Medulla oblongata (tissue), 1 donor: Measurements from ENCODE around the gene MEF2C.

Experiments
- DNase-seq: peaks from one replicate; pipeline ENCODE4 v3.0.0-alpha.2; 2015; ENCODE audit errors: extremely low spot score

MEF2C gene

DNA sequence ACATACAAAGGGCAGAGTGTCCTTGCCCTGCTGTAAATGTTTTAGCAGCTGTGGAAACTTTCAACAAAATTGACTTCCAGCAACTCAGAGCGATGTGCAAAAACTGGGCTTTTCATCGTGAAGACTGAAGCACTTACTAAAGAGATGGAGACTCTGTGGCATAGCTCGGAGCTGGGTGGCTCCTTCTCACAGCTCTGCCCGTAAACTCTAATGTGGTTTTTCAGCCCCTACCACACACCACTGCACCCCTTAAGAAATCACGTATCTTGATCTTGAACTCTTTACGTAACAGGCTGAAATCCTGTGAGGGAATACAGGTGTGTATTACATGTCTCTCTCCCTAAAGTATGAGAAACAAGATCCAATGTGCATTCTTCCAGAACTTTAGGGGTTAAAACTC lies 124.4 kb downstream of the MEF2C start:
- DNase-seq, result no peak

GRCh38 chr5:88758184-88758583 lies 124.8 kb downstream of the MEF2C start:
- DNase-seq, result no peak

DNA sequence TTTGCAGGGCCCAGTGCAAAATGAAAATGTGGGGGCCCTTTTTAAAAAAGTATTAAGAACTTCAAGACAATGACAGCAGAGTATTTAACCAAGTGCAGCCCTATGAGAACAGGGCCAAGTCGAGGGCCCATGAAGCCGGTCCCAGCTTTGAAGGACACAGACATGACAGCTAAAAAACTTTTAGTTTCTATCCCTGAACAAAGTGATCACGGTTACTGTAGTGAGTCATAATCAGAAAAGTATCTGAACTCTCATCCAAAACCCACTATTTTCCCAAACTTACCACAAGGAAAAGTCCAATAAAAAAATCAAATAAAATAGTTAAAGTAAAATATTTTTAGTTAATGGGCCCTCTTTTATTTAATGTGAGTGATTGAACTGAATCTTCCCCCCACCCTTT lies 126.0 kb downstream of the MEF2C start:
- no peak for DNase-seq

DNA sequence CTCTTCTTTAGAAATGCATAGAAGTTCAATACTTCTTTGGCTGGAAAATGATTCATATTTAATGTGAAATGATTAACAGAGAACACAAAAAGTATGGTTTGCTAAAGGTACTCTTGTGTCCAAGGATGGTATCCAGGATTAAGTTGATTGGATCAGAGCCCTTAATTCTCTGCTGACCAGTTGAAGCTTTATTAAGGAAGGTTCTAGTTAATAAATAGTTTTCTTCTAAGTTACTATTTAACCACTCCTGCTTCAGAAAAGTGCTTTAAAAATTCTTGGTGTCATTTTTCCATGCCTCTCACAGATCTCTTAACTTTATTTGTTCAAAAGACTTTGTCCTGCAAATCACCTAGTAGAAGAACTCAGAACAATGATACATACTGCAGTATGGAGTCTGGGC lies 134.3 kb downstream of the MEF2C start:
- DNase-seq, result no peak

- no peak for DNase-seq
Measured at GRCh38 chr5:88746438-88746882, 136.5 kb downstream of the MEF2C start.

GRCh38 chr5:88745093-88745696 lies 137.8 kb downstream of the MEF2C start:
- no peak for DNase-seq

DNA sequence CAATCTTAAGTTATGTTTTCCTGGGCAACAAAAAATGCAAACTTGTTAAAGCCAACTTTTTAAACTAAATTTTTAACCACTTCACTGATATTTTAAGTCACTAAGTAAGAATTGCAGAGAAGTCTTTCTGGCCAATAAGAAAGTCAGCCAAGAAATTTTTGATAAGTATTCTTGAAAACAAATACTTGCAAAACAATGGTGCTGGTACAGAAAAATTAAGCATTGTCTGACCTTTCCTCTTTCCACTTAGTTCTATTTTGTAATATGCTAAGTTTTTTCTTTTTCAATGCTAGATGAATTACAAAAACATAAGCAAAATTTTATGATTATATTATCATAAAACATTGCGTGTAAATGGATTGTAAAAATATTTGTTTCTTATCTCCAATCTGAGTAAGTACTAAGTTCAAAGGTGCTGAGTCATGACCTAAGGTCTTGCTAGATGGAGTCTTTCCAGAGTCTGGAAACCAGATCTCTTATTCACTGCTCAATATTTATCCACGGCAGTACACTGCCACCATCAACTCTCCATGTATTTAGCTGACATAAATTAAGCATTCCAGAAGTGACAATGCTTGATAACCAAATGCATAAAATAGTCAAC lies 139.7 kb downstream of the MEF2C start:
- DNase-seq, result no peak

DNA sequence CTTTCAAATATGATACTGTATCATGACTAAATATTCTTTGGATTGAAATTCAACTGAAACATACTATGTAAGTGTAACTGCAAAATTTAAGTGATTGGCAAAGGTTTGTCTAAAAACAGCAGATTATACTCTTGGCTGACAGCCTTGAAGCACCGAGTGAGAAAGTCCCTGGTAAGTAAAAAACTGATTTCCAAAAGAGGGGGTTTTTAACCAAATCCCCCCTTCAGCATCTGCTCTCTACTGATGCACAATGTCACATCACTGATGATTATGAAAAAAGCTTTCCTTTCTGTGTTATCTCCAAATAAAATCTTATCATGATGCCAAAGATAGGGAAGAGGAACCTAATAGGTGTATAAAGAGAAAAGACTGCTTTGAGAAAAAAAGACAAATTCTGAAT lies 141.0 kb downstream of the MEF2C start:
- no peak for DNase-seq

DNA sequence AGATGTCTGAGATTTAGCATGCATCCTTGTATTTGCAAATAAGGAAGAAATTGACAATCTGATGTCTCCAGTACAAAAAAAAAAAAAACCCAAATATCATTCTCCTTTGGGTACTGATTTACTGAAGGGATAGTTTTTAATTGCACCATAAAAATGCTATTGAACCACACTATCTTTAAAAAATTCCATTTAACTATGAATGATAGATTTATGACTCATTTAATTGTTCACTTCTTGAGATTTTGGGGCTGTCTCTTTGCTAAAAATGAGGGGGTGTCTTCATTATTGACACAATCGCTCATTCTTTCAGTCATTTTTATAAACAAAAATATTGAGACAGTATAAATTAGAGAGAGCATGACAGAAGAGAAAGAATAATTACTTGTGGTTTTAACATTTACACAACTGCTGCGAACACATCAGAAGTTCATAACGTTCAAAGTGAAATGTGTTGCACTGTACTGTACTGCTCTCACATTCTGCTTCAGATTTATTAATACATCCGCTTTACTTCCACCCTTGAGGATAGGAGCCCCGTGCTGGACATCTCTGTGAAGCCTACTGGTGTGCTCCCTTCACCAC lies 142.3 kb downstream of the MEF2C start:
- DNase-seq, result no peak

DNA sequence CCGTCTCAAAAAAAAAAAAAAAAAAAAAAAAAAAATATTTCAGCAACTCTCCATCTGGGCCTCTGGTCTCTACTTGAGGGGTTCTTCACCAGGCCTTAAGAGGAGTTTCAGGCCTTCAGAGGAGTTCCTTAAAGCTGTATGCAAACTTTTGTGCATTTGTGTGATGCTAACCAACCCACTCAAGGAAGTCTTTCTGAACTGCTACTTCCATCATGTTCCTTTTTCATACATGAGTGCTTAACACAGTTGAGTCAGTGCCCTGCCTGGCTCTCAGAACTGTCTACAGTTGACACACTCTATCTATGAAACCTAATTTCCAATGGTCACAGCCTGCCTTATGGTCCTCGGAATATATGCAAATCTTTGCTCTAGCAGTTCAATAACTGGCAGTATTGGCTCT lies 146.5 kb downstream of the MEF2C start:
- DNase-seq, result no peak

DNA sequence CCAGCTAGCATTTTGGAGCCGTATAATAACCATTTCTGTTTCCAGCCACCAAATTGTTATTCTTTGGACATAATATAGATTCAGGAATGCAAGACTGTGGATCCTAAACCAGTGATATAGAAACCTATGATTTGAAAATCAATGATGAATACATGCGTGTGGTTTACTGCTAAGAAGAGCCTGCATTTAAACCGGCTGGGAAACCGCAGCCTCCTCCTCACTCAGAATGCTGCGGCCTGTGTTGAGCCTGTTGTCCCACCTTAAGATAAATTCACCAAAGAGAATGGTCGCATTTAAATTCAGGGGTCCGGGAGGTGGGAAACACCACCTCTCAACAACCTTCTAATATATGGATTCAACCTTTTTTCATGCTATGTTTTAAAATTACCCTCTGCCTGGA lies 148.0 kb downstream of the MEF2C start:
- DNase-seq, result no peak

DNA sequence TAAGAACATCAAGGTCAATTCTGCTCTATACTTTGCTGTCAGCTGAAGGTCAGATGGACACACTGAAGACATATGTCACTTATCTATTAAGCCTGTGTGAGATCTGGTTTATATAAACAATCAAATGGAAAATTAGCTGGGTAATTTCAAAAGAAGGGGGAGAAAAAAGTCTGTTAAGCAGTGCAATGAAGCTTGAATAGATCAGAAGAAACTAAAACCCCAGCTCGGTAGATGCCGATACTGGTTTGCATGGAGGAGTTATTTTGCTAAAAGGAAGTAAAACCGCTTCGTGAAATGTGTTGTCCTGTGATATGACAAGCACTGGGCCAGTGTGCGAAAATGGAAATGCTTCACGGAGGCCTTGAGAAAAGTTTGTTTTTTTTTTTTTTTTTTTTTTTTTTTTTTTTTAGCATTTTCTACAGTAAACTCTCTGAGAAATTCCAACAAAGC lies 148.8 kb downstream of the MEF2C start:
- DNase-seq, result peak; percentile 73

- no peak for DNase-seq
Measured at GRCh38 chr5:88732862-88733261, 150.1 kb downstream of the MEF2C start.

GRCh38 chr5:88732181-88732633 lies 150.8 kb downstream of the MEF2C start:
- peak; percentile 74 for DNase-seq

- no peak for DNase-seq
Measured at GRCh38 chr5:88729829-88730182, 153.2 kb downstream of the MEF2C start.

GRCh38 chr5:88729084-88729828 lies 153.7 kb downstream of the MEF2C start:
- DNase-seq, result peak; percentile 93

GRCh38 chr5:88727705-88728313 lies 155.2 kb downstream of the MEF2C start:
- DNase-seq, result peak; percentile 51

DNA sequence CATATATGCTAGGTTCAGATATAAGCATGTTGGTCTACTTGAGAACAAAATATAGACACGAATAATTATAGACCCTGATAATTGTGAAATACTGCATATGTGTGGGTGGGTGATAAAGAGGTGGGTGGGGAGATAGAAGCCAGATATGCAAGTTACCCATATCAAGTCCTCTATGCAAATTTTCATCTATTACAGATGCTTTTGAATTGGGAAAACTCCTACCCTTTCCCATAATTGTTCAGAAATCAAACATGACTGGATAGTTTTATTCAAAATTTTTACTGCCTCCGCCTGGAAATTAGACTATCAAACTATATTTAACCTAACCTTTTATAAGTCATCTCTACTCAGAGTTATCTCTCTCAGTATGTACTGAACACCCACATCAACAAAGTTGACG lies 157.5 kb downstream of the MEF2C start:
- no peak for DNase-seq

DNA sequence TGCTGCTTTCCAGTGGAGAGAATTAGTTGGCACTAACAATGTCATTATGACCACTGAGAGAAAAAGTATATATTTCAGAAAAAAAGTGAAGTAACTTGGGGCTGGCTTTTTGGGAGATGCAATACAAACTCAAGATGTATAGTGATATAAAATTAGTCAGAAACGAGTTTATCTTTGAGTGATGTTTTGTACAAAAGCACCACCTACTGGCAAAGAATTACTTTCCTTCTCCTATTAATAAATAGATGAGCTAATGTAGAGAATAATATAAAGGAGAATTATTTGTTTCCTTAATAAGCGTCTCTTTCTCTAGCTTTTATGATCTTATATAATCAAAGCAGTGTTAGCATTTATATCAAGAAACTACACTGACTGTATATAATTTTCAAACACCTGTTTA lies 158.8 kb downstream of the MEF2C start:
- peak; percentile 45 for DNase-seq

DNA sequence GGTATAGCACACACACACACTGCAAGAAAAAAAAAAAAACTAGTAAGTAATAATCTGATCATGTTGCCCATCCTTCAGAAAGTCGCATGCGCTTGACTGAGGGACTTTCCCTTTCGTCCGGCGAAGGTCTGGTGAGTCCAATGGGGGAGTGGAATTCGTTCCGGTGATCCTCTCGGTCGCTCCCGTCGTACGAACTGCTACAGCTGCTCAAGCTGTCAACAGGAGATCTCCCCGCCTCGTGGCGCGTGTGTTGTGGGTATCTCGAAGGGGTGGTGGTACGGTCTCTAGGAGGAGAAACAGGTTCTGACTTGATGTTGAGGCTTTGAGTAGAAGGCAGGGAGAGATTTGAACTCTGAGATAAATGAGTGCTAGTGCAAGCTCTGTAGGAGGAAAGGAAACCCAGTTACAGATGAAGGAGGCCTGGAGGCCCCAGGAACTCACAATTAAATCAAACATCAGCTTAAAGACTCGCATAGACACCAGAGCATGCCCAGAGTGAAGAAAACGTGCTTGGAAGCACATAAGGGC lies 160.4 kb downstream of the MEF2C start:
- DNase-seq, result no peak

- no peak for DNase-seq
Measured at GRCh38 chr5:88719434-88719833, 163.6 kb downstream of the MEF2C start.

GRCh38 chr5:88718736-88719135 lies 164.2 kb downstream of the MEF2C start:
- no peak for DNase-seq
